NCI-H526 treated with DMSO at 0.1 percent for 48 hours (cell line): ENCODE results near the gene SEC22C.

Experiments
- DNase-seq: peaks from one replicate; lab custom pipeline; 2025; lab: John Stamatoyannopoulos, UW

SEC22C gene

GRCh38 chr3:42513121-42513520, 68.6 kb downstream of the SEC22C start:
- no peak for DNase-seq

DNA sequence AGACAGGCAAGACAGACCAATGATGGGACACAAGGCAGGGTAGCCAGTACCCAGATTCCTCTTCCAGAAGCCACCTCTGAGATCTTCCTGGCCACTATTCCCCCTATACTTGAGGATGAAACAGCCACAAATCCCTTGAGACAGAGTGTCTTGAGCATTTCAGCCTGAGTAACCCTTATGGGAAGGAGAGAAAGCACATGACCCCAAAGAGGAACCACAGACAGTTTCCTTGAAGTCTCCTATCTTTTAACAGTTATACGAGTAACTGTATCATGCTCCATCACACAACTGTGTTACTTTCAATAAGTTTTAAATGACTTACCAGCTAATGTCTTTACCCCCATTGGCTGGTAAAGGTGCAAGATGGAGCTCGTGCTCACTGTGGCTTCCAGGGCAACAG, 70.0 kb downstream of the SEC22C start:
- no peak for DNase-seq

- DNase-seq, result no peak
Measured at GRCh38 chr3:42511201-42511600, 70.6 kb downstream of the SEC22C start.

DNA sequence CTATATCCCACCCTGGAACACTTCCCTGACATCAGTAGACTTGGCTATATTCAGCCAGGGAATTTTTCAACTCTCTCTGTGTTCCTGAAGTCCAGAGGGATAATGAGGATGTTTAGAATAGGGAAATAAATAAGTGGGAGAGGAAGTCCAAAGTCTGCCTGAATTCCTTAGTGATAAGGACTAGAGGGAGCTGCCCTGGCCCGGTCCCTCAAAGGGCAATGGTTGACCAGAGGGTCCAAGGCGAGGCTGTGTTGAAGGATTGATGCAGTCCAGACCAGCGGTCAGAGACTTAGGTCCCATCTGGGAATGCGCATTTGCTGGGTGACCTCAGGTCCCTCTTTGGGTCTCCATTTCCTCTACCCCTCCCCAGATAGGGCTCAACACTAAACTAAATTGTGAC, 71.4 kb downstream of the SEC22C start:
- DNase-seq, result no peak

- no peak for DNase-seq
Measured at GRCh38 chr3:42509111-42509510, 72.7 kb downstream of the SEC22C start.

DNA sequence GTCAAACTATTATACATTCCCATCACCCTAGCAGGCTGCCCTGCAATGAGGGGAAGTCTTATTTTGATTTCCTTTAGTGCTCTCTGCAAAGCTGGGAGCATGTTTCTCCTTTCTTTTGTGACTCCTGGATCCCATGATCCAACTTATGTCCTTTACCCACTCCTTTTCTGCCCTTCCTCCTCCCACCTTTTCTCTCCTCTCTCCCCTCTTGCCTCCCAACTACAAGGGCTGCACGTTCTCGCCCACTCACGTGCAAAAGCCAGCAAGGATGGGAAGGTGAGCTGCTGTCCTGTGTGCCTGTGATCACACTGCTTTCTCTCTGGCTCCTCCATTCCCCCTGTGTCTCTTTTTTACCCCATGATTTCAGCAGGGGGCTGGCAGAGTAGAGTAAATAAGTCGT, 73.2 kb downstream of the SEC22C start:
- no peak for DNase-seq

GRCh38 chr3:42507761-42508335, 73.9 kb downstream of the SEC22C start:
- DNase-seq, result no peak

DNA sequence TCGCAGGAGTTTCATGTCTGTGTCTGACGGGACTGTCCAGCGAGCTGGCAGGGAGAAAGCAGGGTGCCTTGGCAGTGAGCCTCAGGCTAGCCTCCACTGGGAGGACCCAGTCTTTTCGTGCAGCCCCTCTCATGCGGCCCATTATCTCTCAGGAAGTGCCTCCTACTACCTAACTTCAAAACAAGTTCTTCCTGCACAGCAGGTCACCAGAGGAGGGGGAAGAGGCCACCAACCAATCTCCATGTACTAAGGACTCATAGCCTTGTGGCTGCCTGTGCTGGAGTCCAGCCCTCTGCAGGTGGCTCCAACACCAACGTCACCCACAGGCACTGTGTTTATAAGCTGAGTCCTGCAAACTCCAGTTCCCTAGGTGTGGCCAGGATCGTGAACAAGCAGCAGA, 74.5 kb downstream of the SEC22C start:
- no peak for DNase-seq

DNA sequence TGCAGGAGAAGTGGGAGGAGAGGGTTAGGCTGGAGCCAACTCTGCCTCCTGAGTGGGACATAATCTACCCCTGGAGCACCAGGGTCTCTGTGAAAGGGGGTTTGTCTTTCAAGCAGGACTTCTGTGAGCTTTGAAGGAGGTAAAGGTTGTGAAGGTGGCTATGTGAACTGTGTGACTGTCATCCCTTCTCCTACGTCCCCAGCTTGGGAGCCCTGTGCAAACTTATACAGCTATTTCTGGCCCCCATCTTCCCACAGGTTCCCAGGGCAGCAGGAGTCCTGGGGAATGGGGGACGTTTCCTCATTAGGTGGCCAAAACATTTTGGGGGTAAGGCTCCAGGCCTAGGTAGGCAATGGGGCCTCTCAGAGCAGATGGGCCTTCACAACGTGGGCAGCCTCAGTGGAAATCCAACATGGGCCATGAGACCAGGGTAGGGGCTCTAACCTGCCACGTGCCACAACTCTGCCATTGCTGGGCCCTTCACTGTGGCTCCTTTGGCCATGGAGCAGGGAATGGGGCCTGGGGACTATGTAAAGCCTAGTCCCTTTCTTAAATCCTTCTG, 75.8 kb downstream of the SEC22C start:
- no peak for DNase-seq

GRCh38 chr3:42505128-42505848, 76.5 kb downstream of the SEC22C start:
- no peak for DNase-seq

DNA sequence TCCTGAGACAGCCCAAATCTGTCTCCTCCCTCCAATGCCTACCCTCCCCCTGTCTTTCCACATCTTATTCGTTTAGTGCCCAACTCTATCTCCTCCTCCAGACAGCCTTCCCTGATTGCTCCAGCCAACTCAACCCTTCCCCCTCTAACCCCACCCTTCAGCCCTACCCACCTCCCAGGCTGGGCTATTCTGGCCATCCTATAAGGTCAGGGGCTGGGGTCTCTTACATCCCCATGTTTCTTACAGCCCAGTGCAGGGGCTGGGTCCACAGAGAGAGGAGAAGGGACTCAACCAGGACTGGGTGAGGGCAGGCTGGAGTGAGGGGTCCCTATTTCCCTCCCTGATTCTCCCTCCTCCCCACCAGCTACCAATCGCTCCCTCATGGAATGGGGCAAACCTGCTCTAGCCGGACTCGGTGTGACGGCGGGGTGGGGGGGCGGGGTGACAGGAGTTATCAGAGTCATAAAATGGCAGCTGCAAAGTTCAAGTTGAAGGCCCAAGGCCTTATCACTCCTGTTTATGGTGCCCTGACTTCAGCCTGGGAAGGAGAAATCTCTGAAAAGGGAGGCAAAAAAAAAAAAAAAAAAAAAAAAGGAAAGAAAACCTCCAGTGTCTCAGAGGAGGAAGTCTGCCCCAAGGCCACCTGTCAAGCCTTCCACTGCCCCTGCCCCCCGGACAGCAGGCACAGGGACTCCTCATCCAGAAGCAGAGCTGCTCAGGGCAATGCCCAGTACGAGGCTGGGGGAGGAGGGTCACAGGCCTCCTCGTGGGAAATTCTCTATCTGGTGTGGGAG, 77.2 kb downstream of the SEC22C start:
- no peak for DNase-seq

DNA sequence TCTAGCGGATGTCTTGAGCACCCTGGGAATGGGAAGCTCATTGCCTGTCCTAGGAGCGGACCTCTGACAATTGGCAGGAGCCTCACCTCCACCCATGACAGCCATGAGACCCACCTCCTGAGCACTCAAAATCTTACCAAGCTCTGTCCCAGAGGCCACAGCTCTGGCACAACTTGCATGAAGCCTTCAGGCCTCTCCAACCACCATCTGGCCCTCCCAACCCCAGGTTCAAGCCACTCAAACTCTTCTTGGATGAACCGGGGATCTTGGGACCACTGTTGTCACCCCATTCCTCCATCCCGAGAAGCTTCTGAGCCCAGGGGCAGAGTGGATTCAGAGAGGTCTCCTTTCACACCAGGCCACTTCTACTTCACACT, 77.8 kb downstream of the SEC22C start:
- no peak for DNase-seq

- no peak for DNase-seq
Measured at GRCh38 chr3:42503251-42503924, 78.4 kb downstream of the SEC22C start.

GRCh38 chr3:42502429-42503250, 79.1 kb downstream of the SEC22C start, which contains the start of gene VIPR1:
Gene VIPR1 (plus strand): TSS chr3:42502643. CDS start chr3:42502736, 93 bp downstream.
- DNase-seq, result peak; percentile 78

DNA sequence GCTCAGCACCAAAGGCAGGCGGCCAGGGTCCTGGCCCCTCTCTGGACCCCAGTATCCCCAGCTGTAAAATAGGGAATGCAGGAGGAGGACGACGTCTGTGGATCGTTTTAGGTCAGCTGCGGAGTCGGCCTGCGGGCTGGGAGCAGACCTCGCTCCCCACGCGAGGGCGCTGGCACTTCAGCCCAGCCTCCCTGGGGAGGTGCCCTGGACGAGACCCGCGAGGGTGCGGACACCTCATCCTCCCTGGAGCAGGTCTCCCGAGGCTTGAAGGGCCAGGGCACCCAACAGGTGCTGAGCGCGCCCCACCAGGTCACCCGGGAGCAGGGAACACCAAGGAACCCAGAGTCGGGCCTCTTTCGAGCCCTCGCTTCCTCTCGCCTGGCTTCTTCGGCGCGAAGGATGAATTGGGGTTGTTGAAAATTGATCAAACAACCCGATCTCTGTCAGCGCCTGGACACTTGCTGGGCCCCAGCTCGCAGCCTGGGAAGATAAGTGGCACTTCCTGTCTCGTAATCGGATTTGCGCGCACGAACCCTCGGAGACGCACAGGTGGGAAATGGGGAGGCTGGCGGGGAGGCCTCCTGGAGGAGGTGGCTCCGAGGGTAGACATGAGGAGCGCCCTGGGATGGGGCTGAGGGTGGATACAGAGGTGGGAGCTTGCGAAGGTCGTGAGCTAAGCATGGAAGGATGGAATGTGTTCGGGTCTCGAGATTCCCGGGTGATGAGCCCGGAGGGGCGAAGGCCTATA, 79.9 kb downstream of the SEC22C start:
- DNase-seq, result no peak

- no peak for DNase-seq
Measured at GRCh38 chr3:42501321-42501680, 80.5 kb downstream of the SEC22C start.

DNA sequence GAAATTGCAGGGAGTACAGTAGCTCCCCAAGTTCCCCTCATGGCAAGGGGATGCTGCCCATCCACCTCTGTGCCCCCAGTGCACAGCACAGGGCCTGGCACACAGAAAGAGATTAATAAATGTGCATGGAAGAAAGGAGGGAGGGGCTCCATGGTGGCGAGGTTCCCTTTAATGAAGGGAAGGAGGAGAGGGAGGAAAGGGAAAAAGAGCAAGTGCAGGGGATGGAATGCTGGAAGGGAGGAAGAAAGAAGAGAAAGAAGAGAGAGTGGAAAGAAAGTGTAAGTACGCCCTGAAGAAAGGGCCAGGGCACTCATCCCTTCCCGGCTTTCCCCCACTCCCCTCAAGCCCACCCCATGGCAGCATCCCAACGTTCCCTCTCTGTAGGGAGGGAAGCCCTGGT, 80.9 kb downstream of the SEC22C start:
- no peak for DNase-seq

- no peak for DNase-seq
Measured at GRCh38 chr3:42500091-42500490, 81.7 kb downstream of the SEC22C start.

DNA sequence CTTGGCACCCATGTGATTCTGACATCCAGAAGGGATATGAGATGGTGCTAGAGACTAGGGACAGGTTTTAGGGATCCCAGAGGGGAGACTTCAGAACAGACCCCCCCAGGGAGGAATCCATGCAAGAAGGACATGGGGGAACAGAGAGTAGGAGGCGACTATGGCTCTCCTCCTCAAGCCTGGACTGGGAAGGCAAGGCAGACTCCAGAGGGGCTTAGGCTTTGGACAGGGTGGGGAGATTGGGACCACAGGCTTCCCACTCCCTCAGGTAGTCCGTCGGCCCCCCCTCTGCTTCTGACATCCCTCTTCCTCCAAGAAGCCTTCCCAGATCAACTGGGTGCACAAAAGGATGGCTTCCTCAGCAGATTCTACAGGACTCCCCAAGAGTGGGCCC, 82.3 kb downstream of the SEC22C start:
- no peak for DNase-seq

DNA sequence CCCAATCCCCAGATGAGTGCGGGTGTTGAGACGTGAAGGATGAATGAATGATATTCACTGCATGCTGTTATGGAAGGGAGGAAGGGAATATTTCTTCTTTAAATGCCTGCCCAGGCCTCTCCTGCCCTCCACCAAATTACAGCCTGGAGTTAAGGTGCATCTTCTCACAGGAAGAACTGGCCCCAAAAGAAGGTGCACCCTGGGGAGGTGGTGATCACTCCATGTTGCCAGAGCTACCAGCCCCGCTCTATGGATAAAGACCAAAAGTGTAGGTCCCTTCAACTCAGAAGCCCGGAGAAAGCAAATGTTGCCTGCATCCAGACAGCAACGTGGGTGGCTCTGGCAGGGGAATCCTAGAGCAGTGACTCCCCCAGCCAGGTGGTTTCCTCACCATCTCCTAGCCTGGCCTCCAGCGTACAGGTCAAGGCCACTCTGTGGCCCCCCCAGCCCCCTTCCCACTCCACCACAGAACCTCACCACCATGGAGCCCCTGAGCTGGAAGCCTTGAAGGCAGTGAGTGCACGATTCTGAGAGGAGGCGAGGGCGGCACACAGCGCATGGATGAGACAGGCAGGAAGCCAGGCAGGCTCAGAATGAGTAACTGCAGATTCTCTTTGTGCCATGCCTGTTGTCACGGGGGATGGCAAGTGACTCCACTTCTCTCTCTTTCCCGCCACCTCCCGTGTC, 82.8 kb downstream of the SEC22C start:
- no peak for DNase-seq
